Gastrocnemius medialis (tissue), 4 donors: Measurements from ENCODE around the gene GPC6. TPM values are rescaled to one million over a fixed set of nuclear protein-coding genes. Genes with fewer than 3 reads are reported as not detected.

Source experiments
- ATAC-seq, 2 donors: fragments of 150-250 bp; one replicate each; pipeline ENCODE4 v1.9.1; 2016
- DNase-seq, 2 donors: peaks; one replicate each; pipeline ENCODE4 v3.0.0-alpha.2; 2019
- H3K27ac ChIP-seq, 4 donors: fragments of 200-600 bp; sonication (generic); 1 replicate in 1 of 4; 2 replicates in 3 of 4; pipeline ENCODE4 v1.5.1; 2016 to 2018; ENCODE audit warnings: mild to moderate bottlenecking in 2 of 4, moderate library complexity in 1 of 4
- H3K27me3 ChIP-seq, 3 donors: fragments of 200-600 bp; sonication (generic) in 2 of 3; 1 replicate in 1 of 3; 2 replicates in 2 of 3; pipeline versions ENCODE4 v1.5.1 to v1.6.0; 2016 to 2019; ENCODE audit warnings: mild to moderate bottlenecking in 1 of 3, moderate library complexity in 1 of 3
- H3K36me3 ChIP-seq, 2 donors: fragments of 200-600 bp; sonication (generic) in 1 of 2; one replicate each; pipeline ENCODE4 v1.5.1; 2017 to 2018
- H3K4me1 ChIP-seq, 2 donors: fragments of 200-600 bp; sonication (generic) in 1 of 2; one replicate each; pipeline ENCODE4 v1.5.1; 2016 to 2017; ENCODE audit warnings: mild to moderate bottlenecking in 2 of 2
- H3K4me3 ChIP-seq, 4 donors: fragments of 200-600 bp; sonication (generic) in 3 of 4; 1 replicate in 1 of 4; 2 replicates in 3 of 4; pipeline ENCODE4 v1.5.1; 2016 to 2019; ENCODE audit warnings: mild to moderate bottlenecking in 2 of 4
- H3K9me3 ChIP-seq, 3 donors: fragments of 200-600 bp; sonication (generic) in 2 of 3; 1 replicate in 1 of 3; 2 replicates in 2 of 3; pipeline ENCODE4 v1.5.1; 2016 to 2019
- POLR2A ChIP-seq, 2 donors: fragments of 450-650 bp; IDR thresholded peaks; one replicate each; pipeline ENCODE4 v1.6.1; 2017; ENCODE audit warnings: antibody characterized with exemption in 2 of 2, mild to moderate bottlenecking in 2 of 2, moderate library complexity in 2 of 2
- in situ Hi-C, 4 donors: fragments of 200-750 bp; cut with MboI; loops; one replicate each; pipeline versions ENCODE4 v1.15.0 to v1.8.0; 2017; ENCODE audit warnings: low sequenced_read_pairs in 4 of 4
- intact Hi-C: fragments of 100-400 bp; cut with DNase I; formaldehyde crosslinking; loops from one replicate; pipeline ENCODE4 v1.15.1; 2023; ENCODE audit warnings: low total_unique reads
- total RNA-seq, 4 donors: library from RNA; depleted of rRNA; stranded (reverse); fragments of >200 nt; gene quantifications; one replicate each; pipeline versions ENCODE4 v1.1.0 to v1.2.3, GENCODE V29; 2016
- TF ChIP-seq, protein P1 (sequence below), 5 experiments: fragments of 450-650 bp in 3 of 5; fragments of 200-600 bp in 2 of 5; sonication (generic) in 2 of 5; IDR thresholded peaks in 4 of 5; conservative IDR thresholded peaks in 1 of 5; 1 replicate in 4 of 5; 2 replicates in 1 of 5; pipeline ENCODE4 v1.5.1; 2016 to 2019; ENCODE audit warnings: antibody characterized with exemption in 5 of 5, mild to moderate bottlenecking in 3 of 5, moderate library complexity in 3 of 5

The GPC6 gene
- total RNA-seq, 4 donors from 2014 or later = 0.47 to 0.88 (median 0.59) TPM

DNA sequence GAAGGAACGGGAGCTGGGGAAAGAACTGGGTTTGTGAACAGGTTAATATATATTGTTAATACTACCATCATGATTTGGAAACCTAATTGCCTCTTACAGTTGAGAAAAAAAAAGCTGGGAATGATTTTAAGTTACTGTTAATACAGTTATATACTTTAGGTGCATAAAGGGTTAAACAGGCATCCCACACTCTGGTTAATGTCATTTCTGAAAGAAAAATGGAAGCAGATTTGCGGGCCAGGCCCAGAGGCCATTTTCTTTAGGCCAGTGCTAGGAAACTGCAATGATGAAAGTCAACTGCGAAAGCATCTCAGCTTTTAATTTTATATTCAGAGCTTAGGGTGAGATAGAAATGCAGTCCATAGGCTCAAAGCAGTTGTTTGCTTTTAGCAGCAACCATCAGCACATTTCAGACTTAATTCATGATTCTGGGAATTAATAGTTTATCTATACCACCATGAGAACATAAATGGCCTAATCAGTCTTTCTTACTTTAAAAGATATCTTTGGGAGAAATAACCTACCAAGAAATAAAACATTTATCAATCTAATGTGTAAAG, 592.8 kb downstream of the GPC6 start:
- in situ Hi-C loops = no loop called here
- H3K4me3 ChIP-seq = no peak overlapping the region
- H3K36me3 ChIP-seq = no peaks in the 10 kb centered on the region
- H3K27me3 ChIP-seq = no peaks in the 10 kb centered on the region
- intact Hi-C loops = no loop called here
- no peaks in the 10 kb centered on the region for H3K4me1 ChIP-seq
- no peak overlapping the region for H3K27ac ChIP-seq
- no peaks in the 10 kb centered on the region for H3K9me3 ChIP-seq
- TF ChIP-seq POLR2A (IDR thresholded peaks at IDR 0.05) = no peak
- TF ChIP-seq, protein P1, sequence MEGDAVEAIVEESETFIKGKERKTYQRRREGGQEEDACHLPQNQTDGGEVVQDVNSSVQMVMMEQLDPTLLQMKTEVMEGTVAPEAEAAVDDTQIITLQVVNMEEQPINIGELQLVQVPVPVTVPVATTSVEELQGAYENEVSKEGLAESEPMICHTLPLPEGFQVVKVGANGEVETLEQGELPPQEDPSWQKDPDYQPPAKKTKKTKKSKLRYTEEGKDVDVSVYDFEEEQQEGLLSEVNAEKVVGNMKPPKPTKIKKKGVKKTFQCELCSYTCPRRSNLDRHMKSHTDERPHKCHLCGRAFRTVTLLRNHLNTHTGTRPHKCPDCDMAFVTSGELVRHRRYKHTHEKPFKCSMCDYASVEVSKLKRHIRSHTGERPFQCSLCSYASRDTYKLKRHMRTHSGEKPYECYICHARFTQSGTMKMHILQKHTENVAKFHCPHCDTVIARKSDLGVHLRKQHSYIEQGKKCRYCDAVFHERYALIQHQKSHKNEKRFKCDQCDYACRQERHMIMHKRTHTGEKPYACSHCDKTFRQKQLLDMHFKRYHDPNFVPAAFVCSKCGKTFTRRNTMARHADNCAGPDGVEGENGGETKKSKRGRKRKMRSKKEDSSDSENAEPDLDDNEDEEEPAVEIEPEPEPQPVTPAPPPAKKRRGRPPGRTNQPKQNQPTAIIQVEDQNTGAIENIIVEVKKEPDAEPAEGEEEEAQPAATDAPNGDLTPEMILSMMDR (IDR thresholded peaks at IDR 0.05 in 4 of 5, conservative IDR thresholded peaks at IDR 0.05 in 1 of 5) = no peak
- DNase-seq (no peak), ATAC-seq (no peak)

DNA sequence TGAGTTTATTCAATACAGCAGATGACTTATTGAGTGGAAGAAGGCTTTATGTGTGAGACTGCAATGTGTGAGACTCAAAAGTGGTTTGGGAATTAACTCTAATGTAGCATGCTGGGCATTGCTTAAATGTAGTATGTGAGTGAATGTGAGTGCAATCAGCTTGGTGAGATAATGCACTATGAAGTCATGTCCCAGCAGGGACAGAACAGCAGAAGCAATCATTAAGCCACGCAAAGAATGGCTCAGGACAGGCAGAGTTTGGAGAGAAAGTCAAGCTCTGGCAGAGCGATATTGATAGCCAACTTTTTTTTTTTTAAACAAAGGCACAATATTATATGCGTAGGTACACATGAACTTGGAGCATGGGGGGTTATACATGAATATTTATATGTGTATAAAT, 597.7 kb downstream of the GPC6 start:
- Histone ChIP-seq H3K4me1 (no peaks in the 10 kb centered on the region), H3K4me3 (no peak overlapping the region), H3K9me3 (no peaks in the 10 kb centered on the region), H3K36me3 (no peaks in the 10 kb centered on the region), H3K27ac (no peak overlapping the region), H3K27me3 (no peaks in the 10 kb centered on the region)
- TF ChIP-seq POLR2A (IDR thresholded peaks at IDR 0.05) = no peak
- TF ChIP-seq, protein P1 (IDR thresholded peaks at IDR 0.05 in 4 of 5, conservative IDR thresholded peaks at IDR 0.05 in 1 of 5) = no peak
- in situ Hi-C loops = no loop called here
- DNase-seq = no peak
- ATAC-seq = no peak
- intact Hi-C loops = no loop called here

DNA sequence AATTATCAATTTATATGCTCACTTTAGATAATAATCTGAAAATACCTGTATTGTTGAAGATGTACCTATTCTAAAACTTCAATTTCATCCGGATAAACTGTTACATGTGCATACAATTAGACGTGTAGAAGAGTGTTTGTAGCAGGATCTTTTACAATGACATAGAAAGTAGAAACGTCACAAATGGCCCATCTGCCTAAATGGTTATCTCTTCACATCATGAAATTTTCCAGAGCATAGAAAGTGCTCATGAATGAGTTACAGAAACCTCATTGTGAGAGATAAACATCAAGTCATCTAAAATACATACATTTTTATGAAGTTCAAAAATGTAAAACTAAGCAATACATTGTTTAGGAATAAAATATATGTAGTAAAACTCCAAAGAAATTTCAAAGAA, 607.4 kb downstream of the GPC6 start:
- in situ Hi-C loops (no loop called here), intact Hi-C loops (no loop called here)
- Histone ChIP-seq H3K27ac (no peak overlapping the region), H3K4me3 (no peak overlapping the region), H3K9me3 (no peaks in the 10 kb centered on the region), H3K27me3 (no peaks in the 10 kb centered on the region), H3K4me1 (no peaks in the 10 kb centered on the region), H3K36me3 (no peaks in the 10 kb centered on the region)
- no peak for DNase-seq
- no peak for ATAC-seq
- TF ChIP-seq, protein P1 (IDR thresholded peaks at IDR 0.05 in 4 of 5, conservative IDR thresholded peaks at IDR 0.05 in 1 of 5) = no peak
- TF ChIP-seq POLR2A (IDR thresholded peaks at IDR 0.05) = no peak

- H3K4me1 ChIP-seq = no peaks in the 10 kb centered on the region
- no peak overlapping the region for H3K4me3 ChIP-seq
- intact Hi-C loops = no loop called here
- ATAC-seq (no peak), DNase-seq (no peak)
- no peak overlapping the region for H3K27ac ChIP-seq
- H3K9me3 ChIP-seq = no peaks in the 10 kb centered on the region
- TF ChIP-seq POLR2A (IDR thresholded peaks at IDR 0.05) = no peak
- TF ChIP-seq, protein P1 (IDR thresholded peaks at IDR 0.05 in 4 of 5, conservative IDR thresholded peaks at IDR 0.05 in 1 of 5) = no peak
- no peaks in the 10 kb centered on the region for H3K36me3 ChIP-seq
- in situ Hi-C loops = no loop called here
- no peaks in the 10 kb centered on the region for H3K27me3 ChIP-seq
These were observed 616.5 kb downstream of the GPC6 start for GRCh38 chr13:93843082-93843481.

DNA sequence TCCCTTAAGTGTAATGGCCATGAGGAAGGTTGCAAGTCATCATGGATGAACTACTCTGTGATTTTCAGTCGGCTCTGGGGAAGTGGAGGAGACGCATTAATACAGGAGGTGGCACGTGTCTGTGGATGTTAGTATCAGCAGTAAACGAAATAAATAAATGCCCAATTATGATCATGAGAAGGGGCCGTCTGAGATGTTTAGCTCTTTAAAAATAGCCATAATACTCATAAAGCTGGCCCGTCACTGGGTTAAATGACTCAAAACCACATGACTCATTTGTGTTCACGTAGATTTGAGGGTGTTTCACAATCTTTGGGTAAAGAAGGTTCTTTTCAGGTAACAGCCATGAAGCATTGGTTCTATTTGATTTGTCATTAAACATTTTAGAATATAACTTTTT, 620.6 kb downstream of the GPC6 start:
- no peak for DNase-seq
- H3K27ac ChIP-seq = no peak overlapping the region
- ATAC-seq = no peak
- intact Hi-C loops (no loop called here), in situ Hi-C loops (no loop called here)
- H3K36me3 ChIP-seq = no peaks in the 10 kb centered on the region
- no peak overlapping the region for H3K4me3 ChIP-seq
- H3K4me1 ChIP-seq = no peaks in the 10 kb centered on the region
- H3K9me3 ChIP-seq = no peaks in the 10 kb centered on the region
- H3K27me3 ChIP-seq = no peaks in the 10 kb centered on the region
- TF ChIP-seq, protein P1 (IDR thresholded peaks at IDR 0.05 in 4 of 5, conservative IDR thresholded peaks at IDR 0.05 in 1 of 5) = no peak
- TF ChIP-seq POLR2A (IDR thresholded peaks at IDR 0.05) = no peak
